Peyer's patch (tissue), 4 donors: ENCODE data around the gene PIP5K1A.

ENCODE experiments used
- POLR2A ChIP-seq, 2 donors: fragments of 450-650 bp; IDR thresholded peaks; one replicate each; pipeline ENCODE4 v1.5.1; 2017; ENCODE audit warnings: antibody characterized with exemption in 2 of 2, mild to moderate bottlenecking in 2 of 2, moderate library complexity in 2 of 2
- TF ChIP-seq, protein P1 (sequence below), 6 experiments: fragments of 450-650 bp in 4 of 6; fragments of 200-600 bp in 2 of 6; sonication (generic) in 1 of 6; IDR thresholded peaks; one replicate each; pipeline ENCODE4 v1.5.1; 2017 to 2019; ENCODE audit warnings: antibody characterized with exemption in 6 of 6, mild to moderate bottlenecking in 3 of 6, moderate library complexity in 1 of 6

DNA sequence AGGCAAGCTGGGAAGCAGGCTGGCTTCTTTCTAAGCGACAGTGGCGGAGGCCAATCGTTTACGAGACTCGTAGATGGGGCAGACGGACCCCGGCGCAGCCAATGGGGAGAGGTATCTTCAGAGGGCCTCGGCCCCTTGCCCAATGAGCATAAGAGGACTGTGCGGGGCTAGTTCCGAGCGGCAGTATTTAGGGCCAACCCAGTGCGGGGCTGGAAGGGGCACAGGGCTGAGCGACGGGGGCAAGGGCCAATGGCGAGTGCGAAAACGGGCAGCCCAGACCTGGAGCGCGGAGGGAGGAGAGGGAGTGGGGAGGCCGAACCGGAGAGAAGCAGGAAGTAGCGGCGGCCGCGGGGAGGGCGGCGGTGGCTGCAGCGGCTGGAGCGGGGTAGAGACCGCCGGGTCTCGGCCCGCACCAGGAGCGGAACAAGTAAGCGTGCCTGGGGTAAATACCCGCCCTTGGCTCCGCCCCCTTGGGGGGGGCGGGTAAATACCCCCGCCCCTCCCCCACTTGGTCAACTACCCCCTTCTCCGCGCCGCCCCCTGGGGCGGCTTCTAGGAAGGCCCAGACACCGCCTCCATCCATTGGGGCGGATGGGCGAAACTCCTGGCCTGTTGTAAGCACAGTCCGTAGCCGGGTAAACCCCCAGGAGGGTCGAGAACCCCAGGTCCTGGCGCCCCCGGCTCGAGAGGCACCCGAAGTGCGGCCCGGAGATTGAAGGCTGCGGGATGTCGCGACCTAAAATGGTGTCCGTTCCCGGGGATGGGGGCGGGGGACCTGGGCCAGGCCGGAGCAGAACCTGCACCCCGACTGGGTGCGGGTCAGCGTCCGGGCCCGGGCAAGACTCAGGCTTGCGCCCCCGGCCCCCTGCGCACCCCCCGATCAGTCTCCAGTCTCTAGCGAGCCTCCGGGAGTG, 83.9 kb downstream of the PIP5K1A start, which contains the start of gene ZNF687:
- TF ChIP-seq POLR2A (IDR thresholded peaks at IDR 0.05), result peak; percentile 73 to 83
- TF ChIP-seq, protein P1, sequence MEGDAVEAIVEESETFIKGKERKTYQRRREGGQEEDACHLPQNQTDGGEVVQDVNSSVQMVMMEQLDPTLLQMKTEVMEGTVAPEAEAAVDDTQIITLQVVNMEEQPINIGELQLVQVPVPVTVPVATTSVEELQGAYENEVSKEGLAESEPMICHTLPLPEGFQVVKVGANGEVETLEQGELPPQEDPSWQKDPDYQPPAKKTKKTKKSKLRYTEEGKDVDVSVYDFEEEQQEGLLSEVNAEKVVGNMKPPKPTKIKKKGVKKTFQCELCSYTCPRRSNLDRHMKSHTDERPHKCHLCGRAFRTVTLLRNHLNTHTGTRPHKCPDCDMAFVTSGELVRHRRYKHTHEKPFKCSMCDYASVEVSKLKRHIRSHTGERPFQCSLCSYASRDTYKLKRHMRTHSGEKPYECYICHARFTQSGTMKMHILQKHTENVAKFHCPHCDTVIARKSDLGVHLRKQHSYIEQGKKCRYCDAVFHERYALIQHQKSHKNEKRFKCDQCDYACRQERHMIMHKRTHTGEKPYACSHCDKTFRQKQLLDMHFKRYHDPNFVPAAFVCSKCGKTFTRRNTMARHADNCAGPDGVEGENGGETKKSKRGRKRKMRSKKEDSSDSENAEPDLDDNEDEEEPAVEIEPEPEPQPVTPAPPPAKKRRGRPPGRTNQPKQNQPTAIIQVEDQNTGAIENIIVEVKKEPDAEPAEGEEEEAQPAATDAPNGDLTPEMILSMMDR (IDR thresholded peaks at IDR 0.05), result no peak
